NCI-H524 (cell line): Measurements from ENCODE around the gene TANGO2.

Experiments used
- DNase-seq, 2 experiments: peaks; one replicate each; lab custom pipeline; 2025; lab: John Stamatoyannopoulos, UW

The TANGO2 gene

GRCh38 chr22:20106205-20106848 is 85.4 kb downstream of the TANGO2 start:
- DNase-seq, result peak; percentile 91 to 98

GRCh38 chr22:20106849-20107237 is 85.9 kb downstream of the TANGO2 start:
- DNase-seq, result no peak

- no peak for DNase-seq
These were observed 86.6 kb downstream of the TANGO2 start for GRCh38 chr22:20107471-20107901.

- DNase-seq, result no peak
These were observed 87.2 kb downstream of the TANGO2 start for GRCh38 chr22:20107951-20108756.

- no peak for DNase-seq
These were observed 87.9 kb downstream of the TANGO2 start for GRCh38 chr22:20108757-20109230.

GRCh38 chr22:20109411-20110358 is 88.8 kb downstream of the TANGO2 start:
- DNase-seq, result no peak

- no peak for DNase-seq
These were observed 89.6 kb downstream of the TANGO2 start for GRCh38 chr22:20110359-20110985.

- DNase-seq, result peak; percentile 31 to 60
These were observed 90.3 kb downstream of the TANGO2 start for GRCh38 chr22:20111045-20111688.

- no peak for DNase-seq
These were observed 91.0 kb downstream of the TANGO2 start for GRCh38 chr22:20111689-20112622.

- no peak for DNase-seq
These were observed 92.0 kb downstream of the TANGO2 start for GRCh38 chr22:20112623-20113511.

GRCh38 chr22:20113551-20114310 is 92.8 kb downstream of the TANGO2 start:
- no peak for DNase-seq

- DNase-seq, result no peak
These were observed 93.9 kb downstream of the TANGO2 start for GRCh38 chr22:20114506-20115475.

GRCh38 chr22:20115691-20116375 is 94.9 kb downstream of the TANGO2 start, which contains the start of gene RANBP1:
TSS of gene RANBP1 (plus strand) at chr22:20116104. CDS start at chr22:20116185, 81 bp downstream.
- no peak for DNase-seq

GRCh38 chr22:20116376-20116950 is 95.6 kb downstream of the TANGO2 start:
- DNase-seq, result no peak
